ELF-1 (cell line): ENCODE measurements around the gene PERM1.
"Not testable (repeated sequence)": the region's sequence is repeated elsewhere in the genome, so short reads cannot be mapped to it uniquely, and the experiment has no call there.

Source experiments
- DNase-seq: peaks from one replicate; pipeline ENCODE4 v3.0.0-alpha.2; 2016; ENCODE audit warnings: low read depth, low spot score

Gene PERM1

GRCh38 chr1:997993-998744 is 16.3 kb upstream of the PERM1 start:
- no peak for DNase-seq

GRCh38 chr1:997713-997992 is 15.8 kb upstream of the PERM1 start:
- no peak for DNase-seq

GRCh38 chr1:996851-997712 is 15.2 kb upstream of the PERM1 start:
- no peak for DNase-seq

- no peak for DNase-seq
Observed at GRCh38 chr1:995665-996633, 14.1 kb upstream of the PERM1 start.

- DNase-seq: not testable (repeated sequence)
Observed at GRCh38 chr1:994546-994945, 12.7 kb upstream of the PERM1 start.

GRCh38 chr1:993379-993995 is 11.6 kb upstream of the PERM1 start:
- no peak for DNase-seq

- no peak for DNase-seq
Observed at GRCh38 chr1:992362-992761, 10.5 kb upstream of the PERM1 start.

GRCh38 chr1:991895-992294 is 10.0 kb upstream of the PERM1 start:
- DNase-seq: no peak

GRCh38 chr1:991275-991674 is 9.4 kb upstream of the PERM1 start:
- not testable (repeated sequence) for DNase-seq

- not testable (repeated sequence) for DNase-seq
Observed at GRCh38 chr1:988061-988460, 6.2 kb upstream of the PERM1 start.

GRCh38 chr1:985126-985525 is 3.2 kb upstream of the PERM1 start:
- no peak for DNase-seq

- DNase-seq: no peak
Observed at GRCh38 chr1:984476-984814, 2.6 kb upstream of the PERM1 start.

GRCh38 chr1:983798-984475 is 2.0 kb upstream of the PERM1 start:
- DNase-seq: no peak

- DNase-seq: no peak
Observed at GRCh38 chr1:982765-983436, 1.0 kb upstream of the PERM1 start.

- DNase-seq: no peak
Observed at GRCh38 chr1:981491-981954, 370 bp downstream of the PERM1 start.

- DNase-seq: no peak
Observed at GRCh38 chr1:980602-981395, 1.1 kb downstream of the PERM1 start.

- DNase-seq: no peak
Observed at GRCh38 chr1:980137-980571, 1.7 kb downstream of the PERM1 start.

GRCh38 chr1:979744-980072 is 2.2 kb downstream of the PERM1 start:
- no peak for DNase-seq

GRCh38 chr1:978835-979743 is 2.8 kb downstream of the PERM1 start:
- no peak for DNase-seq
